ENCODE data around the gene CD44.
A peak's percentile ranks its signal among the peaks of the same experiment; 100 is the strongest.
"Not testable (repeated sequence)": the region's sequence is repeated elsewhere in the genome, so short reads cannot be mapped to it uniquely, and the experiment has no call there.

The CD44 gene

DNA sequence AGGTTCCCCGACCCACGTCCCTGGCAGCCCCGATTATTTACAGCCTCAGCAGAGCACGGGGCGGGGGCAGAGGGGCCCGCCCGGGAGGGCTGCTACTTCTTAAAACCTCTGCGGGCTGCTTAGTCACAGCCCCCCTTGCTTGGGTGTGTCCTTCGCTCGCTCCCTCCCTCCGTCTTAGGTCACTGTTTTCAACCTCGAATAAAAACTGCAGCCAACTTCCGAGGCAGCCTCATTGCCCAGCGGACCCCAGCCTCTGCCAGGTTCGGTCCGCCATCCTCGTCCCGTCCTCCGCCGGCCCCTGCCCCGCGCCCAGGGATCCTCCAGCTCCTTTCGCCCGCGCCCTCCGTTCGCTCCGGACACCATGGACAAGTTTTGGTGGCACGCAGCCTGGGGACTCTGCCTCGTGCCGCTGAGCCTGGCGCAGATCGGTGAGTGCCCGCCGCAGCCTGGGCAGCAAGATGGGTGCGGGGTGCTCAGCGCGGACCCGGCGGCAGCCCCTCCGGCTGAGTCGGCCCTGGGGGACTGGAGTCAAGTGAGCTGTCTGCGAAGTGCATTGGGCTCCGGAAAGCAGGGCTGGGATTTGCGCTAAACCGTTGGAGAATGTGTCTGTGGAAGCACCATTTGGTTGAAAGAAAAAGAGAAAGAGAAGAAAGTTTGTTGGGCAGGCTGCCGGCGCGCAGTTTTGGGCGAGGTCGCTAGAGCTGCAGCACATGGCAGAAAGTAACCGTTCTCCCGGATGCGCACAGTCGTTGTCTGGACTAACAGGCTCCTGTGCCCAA, at the start of gene CD44:
Gene CD44 (plus strand): TSS at position 229 of the 779 bp plus-strand sequence. CDS start 133 bp downstream, at position 362.
- peak within 1 kb of the TSS; percentile 79 for H3K4me3 ChIP-seq (ENCODE audit: low read depth, low read length)
- DNase-seq (ENCODE audit: low read depth): no peak

DNA sequence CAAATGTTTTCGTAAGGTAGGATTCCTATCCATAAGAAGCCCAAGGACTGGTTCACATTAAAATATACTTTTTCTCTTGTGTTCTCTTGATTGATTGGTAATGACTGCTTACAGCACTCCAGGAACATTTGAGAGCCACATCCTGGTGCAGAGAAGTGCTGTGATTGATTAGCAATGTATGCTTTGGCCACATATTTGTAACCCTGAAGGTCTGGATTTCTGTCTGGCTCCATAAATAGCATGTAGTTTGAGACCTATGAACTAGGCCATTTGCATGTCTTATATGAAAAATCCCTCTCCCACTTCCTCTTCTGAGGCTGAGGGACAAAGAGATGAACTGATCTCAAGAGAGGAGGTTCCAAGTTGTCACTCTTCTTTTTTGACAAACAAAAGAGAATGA, 49.3 kb upstream of the CD44 start:
- no peak overlapping the region for H3K4me3 ChIP-seq (ENCODE audit: low read depth, low read length)
- DNase-seq (ENCODE audit: low read depth): no peak

DNA sequence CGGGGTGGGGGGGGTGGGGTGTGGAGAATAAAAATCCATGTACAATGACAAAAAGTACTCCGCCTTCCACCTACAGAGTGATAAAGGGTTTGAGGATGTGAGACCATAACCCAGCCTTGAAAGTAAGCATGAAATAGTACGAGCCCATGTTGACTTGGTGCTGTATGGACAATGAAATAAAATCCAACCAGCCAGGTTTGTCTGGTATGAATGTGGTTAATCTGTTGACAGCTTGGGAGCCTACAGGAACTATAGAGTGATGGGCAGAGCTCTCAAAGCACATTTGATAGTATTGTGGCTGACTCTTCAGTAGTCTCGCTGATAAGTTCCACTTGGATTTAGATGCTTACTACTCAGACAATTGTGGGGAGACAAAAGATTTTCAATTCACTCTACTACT, 48.8 kb upstream of the CD44 start:
- no peak for DNase-seq (ENCODE audit: low read depth)
- H3K4me3 ChIP-seq (ENCODE audit: low read depth, low read length): no peak overlapping the region

DNA sequence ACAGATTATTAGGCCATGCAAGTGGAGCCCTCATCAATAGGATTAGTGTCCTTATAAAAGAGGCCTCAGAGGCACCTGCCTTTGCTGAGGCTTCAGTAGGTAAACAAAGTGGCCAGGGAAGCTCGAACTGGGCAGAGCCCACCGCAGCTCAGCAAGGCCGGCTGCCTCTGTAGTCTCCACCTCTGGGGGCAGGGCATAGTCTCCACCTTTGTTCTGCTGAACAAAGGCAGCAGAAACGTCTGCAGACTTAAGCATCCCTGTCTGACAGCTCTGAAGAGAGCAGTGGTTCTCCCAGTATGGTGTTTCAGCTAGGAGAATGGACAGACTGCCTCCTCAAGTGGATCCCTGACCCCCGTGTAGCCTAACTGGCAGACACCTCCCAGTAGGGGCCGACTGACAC, 48.0 kb upstream of the CD44 start:
- H3K4me3 ChIP-seq (ENCODE audit: low read depth, low read length); DNase-seq (ENCODE audit: low read depth): not testable (repeated sequence)

DNA sequence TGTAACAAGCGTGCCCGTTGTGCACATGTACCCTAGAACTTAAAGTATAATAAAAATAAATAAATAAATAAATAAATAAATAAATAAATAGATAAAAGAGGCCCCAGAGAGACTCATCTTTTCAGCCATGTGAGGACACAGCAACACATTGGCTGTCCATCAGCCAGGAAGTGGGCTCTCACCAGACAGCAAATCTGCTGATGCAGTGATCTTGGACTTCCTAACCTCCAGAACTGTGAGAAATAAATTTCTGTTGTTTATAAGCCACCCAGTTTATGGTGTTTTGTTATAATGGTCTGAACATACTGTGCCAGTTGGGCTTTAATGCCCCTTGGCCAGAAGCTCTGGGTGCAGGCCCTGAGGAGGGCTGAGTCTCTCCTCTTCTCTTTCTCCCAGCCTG, 42.2 kb upstream of the CD44 start:
- DNase-seq (ENCODE audit: low read depth): no peak
- no peak overlapping the region for H3K4me3 ChIP-seq (ENCODE audit: low read depth, low read length)

DNA sequence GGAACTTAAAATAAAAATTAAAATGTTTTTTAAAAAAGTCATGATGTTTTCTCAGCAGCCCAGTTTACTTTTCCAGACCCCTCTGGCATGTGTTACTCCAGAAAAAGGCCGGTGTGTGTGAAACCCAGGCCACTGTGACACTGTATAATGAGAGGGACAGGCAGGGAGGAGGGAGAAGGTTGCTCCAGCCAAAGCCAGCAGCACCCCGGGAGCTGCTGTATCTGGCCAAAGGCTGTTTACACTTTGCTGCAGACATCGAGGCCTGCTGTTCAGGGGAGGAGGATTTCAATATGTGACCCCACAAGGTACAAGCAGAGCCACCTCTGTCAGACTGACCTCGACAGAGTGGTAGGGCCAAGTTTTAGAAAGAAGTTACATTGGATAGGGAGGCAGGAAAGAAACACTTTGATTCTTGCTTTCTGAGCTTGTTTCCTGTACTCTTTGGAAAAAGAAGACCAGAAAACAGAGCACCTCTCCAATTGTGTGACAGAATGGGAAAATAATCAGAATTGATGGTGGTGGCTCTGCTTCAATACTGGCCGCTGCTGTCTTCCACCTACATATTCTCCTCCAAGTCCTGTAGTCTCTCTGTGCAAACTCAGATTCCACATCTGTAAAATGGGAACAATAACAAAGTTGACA, 41.0 kb upstream of the CD44 start:
- DNase-seq (ENCODE audit: low read depth): no peak

DNA sequence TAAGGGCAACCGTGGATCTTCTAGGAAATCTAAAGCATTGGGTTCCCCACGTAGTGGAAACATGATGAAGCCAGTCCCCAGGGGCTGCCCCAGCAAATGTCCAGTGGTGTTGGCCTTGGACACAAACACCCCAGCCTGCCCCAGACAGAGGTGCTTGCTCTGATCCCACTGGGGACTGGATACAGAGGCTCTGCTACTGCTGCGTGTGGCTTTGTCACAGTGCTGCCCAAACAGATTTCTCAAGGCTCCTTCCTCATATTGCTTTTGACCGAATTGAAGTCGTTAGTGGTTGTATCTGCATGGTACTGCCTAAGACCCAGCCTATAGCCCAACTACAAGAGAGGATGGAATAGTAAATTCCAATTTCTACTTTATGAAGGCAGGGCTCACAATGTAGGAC, 40.1 kb upstream of the CD44 start:
- no peak overlapping the region for H3K4me3 ChIP-seq (ENCODE audit: low read depth, low read length)
- DNase-seq (ENCODE audit: low read depth): no peak

More for the DNA sequence above, 41.0 kb upstream of the CD44 start:
- H3K4me3 ChIP-seq (ENCODE audit: low read depth, low read length): no peak overlapping the region

DNA sequence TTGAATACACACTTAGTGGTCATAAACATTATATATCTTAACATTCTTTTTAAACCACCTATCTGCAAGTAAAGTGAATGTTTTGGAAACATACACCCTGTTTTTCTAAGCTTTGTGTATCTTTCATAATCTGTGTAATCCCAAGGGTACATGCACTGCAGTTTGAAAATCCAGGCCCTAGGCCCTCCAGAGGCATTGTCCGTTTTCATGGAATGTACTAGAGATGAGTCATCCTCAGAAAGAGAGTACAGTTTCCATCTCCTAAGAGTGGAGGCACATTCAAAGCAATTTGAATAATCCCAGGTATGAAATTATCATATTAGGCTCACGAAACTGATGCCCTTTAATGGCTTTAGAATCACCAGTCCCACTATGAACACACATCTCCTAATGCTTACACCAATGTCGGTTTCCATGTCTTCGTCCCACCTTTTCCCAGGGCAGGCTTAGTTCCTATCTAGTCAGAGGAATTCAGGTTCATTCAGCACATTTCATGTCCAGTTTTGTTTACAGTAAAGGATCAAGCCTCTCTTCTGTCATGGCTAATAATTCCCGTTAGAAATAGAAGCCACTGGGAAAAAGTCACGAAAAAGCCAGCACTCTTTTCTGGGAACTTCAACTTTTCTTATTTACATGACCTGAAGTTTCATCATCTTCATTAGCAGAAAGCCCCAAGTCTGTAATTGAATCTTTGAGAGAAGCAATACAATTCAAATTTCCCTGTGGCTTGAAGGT, 39.5 kb upstream of the CD44 start:
- no peak overlapping the region for H3K4me3 ChIP-seq (ENCODE audit: low read depth, low read length)
- peak; percentile 81 for DNase-seq (ENCODE audit: low read depth)

DNA sequence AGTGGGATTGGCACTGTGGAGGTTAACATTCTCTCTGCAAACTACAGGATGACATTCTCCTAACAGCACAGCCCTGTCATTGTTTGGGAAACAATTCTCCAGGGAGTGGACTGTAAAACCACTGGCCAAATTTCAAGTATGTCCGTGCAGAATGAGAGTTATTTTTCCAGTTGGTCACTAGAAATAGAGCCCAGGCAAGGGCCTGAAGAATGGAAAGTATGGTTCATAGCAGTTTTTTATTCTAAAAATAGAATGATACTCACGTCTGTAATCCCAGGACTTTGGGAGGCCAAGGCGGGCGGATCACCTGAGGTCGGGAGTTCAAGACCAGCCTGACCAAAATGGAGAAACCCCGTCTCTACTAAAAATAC, 39.0 kb upstream of the CD44 start:
- no peak overlapping the region for H3K4me3 ChIP-seq (ENCODE audit: low read depth, low read length)
- no peak for DNase-seq (ENCODE audit: low read depth)

DNA sequence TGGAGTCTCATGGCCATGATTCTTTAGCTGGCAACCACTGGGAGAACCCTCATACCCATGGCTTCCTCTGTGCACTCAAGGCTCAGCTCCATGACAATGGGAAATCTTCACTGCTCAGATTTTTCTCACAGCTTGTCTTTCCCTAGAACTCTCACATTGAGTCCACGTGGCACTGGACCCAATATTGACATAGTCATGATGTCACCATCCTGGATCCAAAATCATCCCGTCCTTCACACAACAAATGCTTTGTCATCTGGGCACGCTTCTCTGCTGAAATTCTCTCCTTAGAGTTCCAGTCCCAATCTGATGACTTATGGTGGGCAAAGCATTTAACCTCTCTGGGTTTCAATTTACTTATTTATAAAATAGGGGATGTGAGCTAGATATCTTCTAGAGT, 37.7 kb upstream of the CD44 start:
- H3K4me3 ChIP-seq (ENCODE audit: low read depth, low read length): no peak overlapping the region
- no peak for DNase-seq (ENCODE audit: low read depth)

DNA sequence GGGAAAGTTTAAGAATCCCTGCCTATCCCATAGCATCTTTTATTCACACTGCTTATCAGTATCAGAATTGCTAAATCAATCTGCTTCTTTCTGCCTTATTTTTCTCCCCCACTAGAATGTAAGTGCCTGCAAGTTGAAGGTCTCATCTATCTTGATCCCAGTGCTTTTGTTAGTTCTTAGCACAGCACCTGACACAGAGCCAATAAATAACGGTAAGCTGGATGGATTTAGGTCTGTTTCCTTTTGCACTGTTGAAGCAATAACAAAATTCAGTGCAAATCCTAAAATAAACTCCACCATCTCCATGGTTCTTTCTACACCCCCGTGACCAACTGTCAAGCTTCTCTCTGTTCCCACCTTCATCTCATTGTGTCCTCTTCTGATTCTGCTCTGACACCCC, 36.7 kb upstream of the CD44 start:
- DNase-seq (ENCODE audit: low read depth): no peak
- no peak overlapping the region for H3K4me3 ChIP-seq (ENCODE audit: low read depth, low read length)

DNA sequence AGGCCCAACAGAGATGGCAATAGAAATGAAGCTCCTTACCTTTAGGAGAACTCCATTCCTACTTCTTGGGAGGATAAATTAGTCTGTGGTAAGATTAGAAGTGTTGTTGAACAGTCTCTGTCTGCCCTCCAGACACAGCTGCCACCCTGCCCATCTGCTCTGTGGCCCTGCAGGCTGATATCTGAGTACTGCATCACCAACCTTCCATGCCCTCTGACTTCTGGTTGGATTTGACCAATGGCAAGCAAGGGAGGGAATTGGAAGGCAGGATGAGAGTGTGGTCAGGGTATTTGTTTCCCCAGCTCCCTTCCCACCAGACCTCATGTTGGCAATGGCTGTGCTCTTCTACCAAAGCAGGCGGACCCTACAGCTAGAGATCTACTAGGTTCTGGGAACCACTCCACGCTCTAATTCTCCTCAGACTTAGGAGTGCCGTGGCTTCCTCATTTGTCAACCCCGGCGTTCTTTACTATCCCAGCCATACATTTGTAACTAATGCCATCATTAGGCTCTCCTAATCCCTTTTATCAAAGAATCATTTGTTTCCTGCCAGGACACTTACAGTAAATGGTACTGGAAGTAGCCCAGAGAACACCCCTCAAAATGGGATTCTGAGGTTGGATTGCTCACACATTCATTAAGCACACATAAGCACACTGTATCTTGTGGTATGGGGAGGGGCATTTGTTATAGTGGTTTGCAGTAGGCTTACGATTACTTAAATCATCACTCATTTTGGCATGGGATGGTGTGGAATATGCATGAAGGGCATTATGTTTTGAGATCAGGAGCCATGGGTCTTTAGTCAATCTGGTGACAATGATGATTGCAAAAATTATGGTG, 35.4 kb upstream of the CD44 start:
- no peak for DNase-seq (ENCODE audit: low read depth)
- no peak overlapping the region for H3K4me3 ChIP-seq (ENCODE audit: low read depth, low read length)

DNA sequence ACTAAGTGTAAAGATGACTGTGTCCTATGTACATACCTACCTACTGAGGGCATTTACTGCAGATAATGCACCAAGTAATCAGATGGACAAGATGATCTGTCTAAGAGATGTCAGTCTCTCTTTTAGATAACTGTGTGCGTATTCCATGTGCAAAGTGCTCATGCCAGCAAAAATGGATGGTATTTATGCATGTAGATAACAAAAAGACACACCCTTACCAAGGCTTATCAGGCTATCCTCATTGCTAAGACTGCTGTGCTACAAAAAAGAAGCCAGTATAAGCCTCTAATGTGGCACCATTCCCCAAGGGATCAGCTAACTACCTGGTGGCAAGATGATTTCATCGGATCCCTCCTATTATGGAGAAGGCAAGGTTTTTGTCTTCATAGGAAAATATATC, 34.3 kb upstream of the CD44 start:
- H3K4me3 ChIP-seq (ENCODE audit: low read depth, low read length): no peak overlapping the region
- DNase-seq (ENCODE audit: low read depth): no peak

DNA sequence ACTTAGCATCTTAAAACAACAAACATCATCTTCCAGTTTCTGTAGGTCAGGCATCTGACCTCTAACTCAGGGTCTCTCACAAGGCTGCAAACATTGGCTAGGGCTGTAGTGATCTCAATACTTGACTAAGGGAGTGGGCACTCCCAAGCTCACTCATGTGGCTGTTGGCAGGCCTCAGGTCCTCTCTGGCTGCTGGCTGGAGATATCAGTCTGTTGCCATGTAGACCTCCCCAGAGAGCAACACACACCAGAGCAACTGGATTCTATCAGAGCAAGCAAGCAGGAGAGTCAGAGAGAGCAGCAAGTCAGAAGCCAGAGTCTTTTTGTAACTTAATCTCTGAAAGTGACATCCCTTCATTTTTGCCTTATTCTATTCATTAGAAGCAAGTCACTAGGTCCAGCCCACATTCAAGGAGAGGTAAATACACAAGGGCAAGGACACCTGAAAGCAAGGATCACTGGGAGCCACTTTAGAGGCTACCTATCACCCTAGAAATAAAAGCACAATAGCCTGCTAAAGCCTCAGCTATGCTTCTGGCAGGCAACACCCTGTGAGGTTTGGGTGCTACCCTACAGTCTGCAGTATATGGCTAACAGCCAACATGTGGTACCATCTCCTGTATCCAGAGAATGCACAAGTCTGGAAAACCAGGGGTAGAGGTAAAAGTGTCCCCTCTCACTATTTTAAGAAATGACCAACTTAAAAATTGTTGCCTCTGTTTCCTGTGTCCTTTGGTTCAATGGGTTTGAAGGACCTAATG, 33.5 kb upstream of the CD44 start:
- no peak overlapping the region for H3K4me3 ChIP-seq (ENCODE audit: low read depth, low read length)
- DNase-seq (ENCODE audit: low read depth): no peak

DNA sequence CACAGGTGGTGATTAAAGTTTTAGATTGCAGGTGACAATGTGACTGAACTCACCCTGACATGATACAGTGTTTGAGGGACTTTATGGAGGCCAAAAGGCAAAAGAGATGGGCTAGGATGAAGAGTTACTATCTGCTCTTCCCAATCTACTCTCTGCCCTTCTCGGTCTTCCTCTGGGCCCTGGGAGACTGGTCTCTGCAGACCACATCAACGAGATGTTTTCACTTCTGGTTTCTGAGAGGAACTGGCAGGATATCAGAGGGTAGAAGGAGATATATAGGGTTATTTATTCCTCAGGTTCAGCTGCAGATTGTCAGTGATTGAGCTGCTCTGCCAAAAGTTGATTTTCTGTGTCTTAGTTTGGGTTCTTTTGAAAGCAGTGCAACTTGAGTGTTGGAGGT, 32.4 kb upstream of the CD44 start:
- no peak for DNase-seq (ENCODE audit: low read depth)
- no peak overlapping the region for H3K4me3 ChIP-seq (ENCODE audit: low read depth, low read length)

DNA sequence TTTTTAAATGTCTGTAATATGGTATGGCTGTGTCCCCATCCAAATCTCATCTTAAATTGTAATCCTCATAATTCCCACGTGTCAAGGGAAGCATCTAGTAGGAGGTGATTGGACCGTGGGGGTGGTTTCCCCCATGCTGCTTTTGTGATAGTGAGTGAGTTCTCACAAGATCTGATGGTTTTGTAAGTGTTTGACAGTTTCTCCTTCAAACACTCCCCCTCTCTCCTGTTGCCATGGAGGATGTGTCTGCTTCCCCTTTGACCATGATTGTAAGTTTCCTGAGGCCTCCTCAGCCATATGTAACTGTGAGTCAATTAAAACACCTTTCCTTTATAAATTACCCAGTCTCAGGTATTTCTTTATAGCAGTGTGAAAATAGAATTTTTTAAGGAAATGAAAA, 31.1 kb upstream of the CD44 start:
- no peak for DNase-seq (ENCODE audit: low read depth)

DNA sequence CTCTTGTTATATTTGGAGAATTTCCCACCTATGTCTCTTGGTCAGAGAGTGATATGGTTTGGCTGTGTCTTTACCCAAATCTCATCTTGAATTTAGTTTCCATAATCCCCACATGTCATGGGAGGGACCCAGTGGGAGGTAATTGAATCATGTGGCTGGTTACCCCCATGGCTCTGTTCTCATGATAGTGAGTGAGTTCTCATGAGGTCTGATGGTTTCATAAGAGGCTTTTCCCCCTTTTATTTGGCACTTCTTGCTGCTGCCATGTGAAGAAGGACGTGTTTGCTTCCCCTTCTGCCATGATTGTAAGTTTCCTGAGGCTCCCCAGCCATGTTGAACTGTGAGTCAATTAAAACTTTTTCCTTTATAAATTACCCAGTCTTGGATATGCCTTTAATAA, 30.6 kb upstream of the CD44 start:
- not testable (repeated sequence) for DNase-seq (ENCODE audit: low read depth); H3K4me3 ChIP-seq (ENCODE audit: low read depth, low read length)

More for the DNA sequence above, 31.1 kb upstream of the CD44 start:
- no peak overlapping the region for H3K4me3 ChIP-seq (ENCODE audit: low read depth, low read length)

DNA sequence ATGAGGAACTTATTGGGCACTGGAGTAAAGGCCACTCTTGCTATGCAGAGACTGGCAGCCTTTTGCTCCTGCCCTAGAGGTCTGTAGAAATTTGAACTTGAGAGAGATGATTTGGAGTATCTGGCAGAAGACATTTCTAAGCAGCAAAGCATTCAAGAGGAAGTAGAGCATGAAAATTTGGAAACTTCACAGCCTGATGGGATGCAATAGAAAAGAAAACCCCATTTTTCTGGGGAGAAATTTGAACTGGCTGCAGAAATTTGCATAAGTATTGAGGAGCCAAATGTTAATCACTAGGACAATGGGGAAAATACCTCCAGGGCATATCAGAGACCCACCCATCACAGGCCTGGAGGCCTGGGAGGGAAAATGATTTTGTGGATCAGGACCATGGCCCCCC, 29.9 kb upstream of the CD44 start:
- DNase-seq (ENCODE audit: low read depth): no peak

DNA sequence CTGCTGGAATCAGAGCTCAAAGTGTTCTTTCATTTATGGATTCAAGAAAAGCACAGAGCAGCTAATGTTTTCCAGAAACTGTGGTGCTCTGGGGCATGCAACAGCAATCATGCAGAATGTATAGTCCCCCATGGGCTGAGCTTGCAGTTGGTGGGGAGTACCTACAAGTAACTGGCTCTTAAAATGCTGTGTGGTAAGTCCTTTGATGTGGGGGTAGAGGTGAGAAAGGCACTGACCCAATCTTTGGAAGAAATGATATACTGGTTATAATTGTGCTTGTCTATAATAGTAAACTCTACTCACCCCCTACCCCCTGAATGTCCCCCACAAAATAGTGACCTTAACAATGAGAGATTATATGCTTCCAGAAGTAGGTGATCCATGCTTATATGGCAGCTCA, 29.1 kb upstream of the CD44 start:
- no peak for DNase-seq (ENCODE audit: low read depth)
- no peak overlapping the region for H3K4me3 ChIP-seq (ENCODE audit: low read depth, low read length)

More for the DNA sequence above, 29.9 kb upstream of the CD44 start:
- H3K4me3 ChIP-seq (ENCODE audit: low read depth, low read length): no peak overlapping the region

Data from skeletal muscle cell (primary cell).